HEK293T (cell line): ENCODE measurements around the gene TPCN2.

ENCODE experiments used
- ELF4 ChIP-seq: fragments of 450-650 bp; IDR thresholded peaks from 2 replicates; pipeline ENCODE4 v1.6.1; 2017; ENCODE audit warnings: antibody characterized with exemption
- SP1 ChIP-seq: fragments of 450-650 bp; IDR thresholded peaks from 2 replicates; pipeline ENCODE4 v1.6.1; 2017

DNA sequence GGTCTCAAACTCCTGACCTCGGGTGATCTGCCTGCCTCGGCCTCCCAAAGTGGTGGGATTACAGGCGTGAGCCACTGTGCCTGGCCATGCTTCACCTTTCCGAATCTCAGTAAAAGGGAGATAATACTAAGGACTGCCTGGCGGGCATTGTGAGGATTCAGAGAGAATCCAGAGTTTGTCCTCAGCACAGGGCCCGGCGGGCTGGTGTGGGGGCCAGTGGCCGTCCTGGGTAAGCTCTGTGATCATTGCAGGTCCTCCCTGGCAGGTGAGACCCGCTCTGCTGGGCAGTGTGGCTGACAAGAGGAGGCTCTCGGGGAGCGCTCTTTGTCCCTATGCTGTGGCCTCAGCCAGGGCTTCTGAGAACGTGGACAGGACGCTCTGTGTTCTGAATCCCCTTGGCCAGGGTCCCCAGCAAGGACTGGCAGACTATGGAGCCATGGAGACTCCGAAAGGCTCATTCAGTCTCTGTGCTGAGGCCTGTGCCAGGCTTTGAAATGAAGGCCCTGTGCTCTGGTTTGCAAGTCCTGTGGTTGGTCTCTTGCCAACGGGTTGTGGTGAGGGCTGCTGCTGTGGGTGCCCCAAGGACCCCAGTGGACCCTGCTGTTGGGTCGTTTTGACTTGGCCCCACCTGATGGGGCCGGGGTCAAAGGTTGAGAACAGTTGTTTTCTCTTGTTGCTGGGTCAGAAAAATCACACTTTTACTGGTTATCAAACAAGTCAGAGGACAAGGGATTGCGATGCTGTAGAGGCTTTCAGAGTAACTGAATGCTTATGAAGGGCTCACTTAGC, 2.1 kb downstream of the TPCN2 start:
- no peak for TF ChIP-seq SP1
- no peak for TF ChIP-seq ELF4
